Fibroblast of pulmonary artery (primary cell): ENCODE measurements around the gene GRM3.

Source experiments
- DNase-seq: peaks from one replicate; pipeline ENCODE4 v3.0.0-alpha.2; 2010; ENCODE audit warnings: low read depth
- H3K4me3 ChIP-seq: replicated peaks from 2 replicates; pipeline ENCODE4 v1.5.1; 2011; ENCODE audit warnings: low read depth, mild to moderate bottlenecking, control low read depth, low read length, moderate library complexity
- CTCF ChIP-seq: IDR thresholded peaks from 2 replicates; pipeline ENCODE4 v1.5.1; 2011; ENCODE audit warnings: mild to moderate bottlenecking, control low read depth, low read length, inconsistent platforms; ENCODE audit errors: missing control alignments

GRM3 gene

GRCh38 chr7:86664486-86664885 is 20.8 kb downstream of the GRM3 start:
- no peak for DNase-seq
- H3K4me3 ChIP-seq, result no peak overlapping the region
- no peak for TF ChIP-seq CTCF

GRCh38 chr7:86664991-86665390 is 21.3 kb downstream of the GRM3 start:
- no peak for TF ChIP-seq CTCF
- no peak overlapping the region for H3K4me3 ChIP-seq
- DNase-seq, result no peak

DNA sequence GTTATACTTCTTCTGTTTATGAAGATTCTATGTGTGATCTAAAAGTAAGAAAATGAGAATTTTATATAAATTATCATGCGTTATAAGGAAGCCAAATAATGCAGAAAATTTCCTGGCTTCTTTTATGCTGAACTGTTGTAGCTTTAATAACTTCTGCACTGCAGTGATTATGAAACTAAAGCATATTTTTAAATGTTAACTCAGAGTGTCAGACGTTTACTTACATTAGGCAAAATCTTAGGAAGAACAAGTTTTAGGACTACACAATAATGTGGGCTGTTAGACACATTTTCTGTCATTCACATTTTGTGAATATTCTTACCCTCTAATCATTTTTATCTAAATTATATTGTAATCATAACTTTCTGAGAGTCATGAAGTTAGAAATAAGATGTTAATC is 22.0 kb downstream of the GRM3 start:
- no peak for TF ChIP-seq CTCF
- no peak overlapping the region for H3K4me3 ChIP-seq
- no peak for DNase-seq

- DNase-seq, result no peak
- TF ChIP-seq CTCF, result no peak
- H3K4me3 ChIP-seq, result no peak overlapping the region
These were observed 24.0 kb downstream of the GRM3 start for GRCh38 chr7:86667732-86668131.

- DNase-seq, result no peak
- no peak overlapping the region for H3K4me3 ChIP-seq
- TF ChIP-seq CTCF, result no peak
These were observed 24.6 kb downstream of the GRM3 start for GRCh38 chr7:86668315-86668714.

GRCh38 chr7:86687831-86688230 is 44.1 kb downstream of the GRM3 start:
- no peak for TF ChIP-seq CTCF
- no peak for DNase-seq
- H3K4me3 ChIP-seq, result no peak overlapping the region

- H3K4me3 ChIP-seq, result no peak overlapping the region
- DNase-seq, result no peak
- TF ChIP-seq CTCF, result no peak
These were observed 45.7 kb downstream of the GRM3 start for GRCh38 chr7:86689363-86689762.
